ENCODE data around the gene LCN10.
"Not testable (repeated sequence)": the region's sequence is repeated elsewhere in the genome, so short reads cannot be mapped to it uniquely, and the experiment has no call there.

Gene LCN10

DNA sequence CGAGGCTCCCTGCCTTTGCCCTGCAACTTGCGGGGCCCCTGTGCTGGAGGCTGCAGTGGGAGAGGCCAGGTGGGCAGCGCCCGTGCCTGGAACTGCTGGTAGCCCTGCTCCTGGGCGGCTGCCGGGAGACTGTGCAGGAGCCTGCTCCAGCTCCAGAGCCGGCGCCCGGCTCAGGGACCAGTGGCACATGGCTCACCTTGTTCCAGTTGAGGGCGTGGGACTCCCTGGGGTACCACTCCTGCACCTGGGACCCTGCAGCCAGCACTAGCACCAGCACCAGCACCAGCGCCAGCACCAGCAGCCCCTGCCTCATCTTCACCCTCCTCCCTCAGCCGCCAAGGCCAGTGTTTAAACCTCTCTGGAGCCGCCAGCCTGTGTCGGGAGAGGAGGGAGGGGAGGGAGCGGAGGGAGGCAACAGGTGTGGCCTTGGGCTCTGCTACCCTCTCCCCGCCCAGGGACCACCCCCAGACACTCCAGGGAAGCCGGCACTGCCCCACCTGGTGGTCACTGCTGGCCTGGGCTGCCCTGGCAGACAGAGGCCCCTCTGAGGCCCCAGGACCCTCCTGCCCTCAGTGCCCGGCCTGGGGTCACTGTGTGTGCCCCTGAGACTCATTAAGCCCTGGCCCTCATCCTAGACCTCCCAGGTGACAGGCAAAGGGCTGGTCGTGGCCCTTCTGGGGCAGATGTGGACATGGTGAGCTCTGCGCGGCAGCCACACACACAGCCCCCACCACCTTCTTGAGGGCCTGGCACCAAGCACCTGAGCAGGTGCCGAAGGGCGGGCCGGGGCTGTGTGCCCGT is at the start of gene LCN10:
TSS of gene LCN10 (minus strand) at position 350 of the 801 bp plus-strand sequence. CDS start at position 313, 37 bp downstream.
- H3K27ac Mint-ChIP-seq = no peak within 1 kb of the TSS
- H3K4me1 Mint-ChIP-seq = peaks cover 6% of the 10 kb centered on the region
- no peaks in the 10 kb centered on the region for H3K9me3 Mint-ChIP-seq
- peak within 1 kb of the TSS; percentile 66 for H3K4me3 Mint-ChIP-seq
- no peaks in the 10 kb centered on the region for H3K36me3 Mint-ChIP-seq
- no peaks in the 10 kb centered on the region for H3K27me3 Mint-ChIP-seq

DNA sequence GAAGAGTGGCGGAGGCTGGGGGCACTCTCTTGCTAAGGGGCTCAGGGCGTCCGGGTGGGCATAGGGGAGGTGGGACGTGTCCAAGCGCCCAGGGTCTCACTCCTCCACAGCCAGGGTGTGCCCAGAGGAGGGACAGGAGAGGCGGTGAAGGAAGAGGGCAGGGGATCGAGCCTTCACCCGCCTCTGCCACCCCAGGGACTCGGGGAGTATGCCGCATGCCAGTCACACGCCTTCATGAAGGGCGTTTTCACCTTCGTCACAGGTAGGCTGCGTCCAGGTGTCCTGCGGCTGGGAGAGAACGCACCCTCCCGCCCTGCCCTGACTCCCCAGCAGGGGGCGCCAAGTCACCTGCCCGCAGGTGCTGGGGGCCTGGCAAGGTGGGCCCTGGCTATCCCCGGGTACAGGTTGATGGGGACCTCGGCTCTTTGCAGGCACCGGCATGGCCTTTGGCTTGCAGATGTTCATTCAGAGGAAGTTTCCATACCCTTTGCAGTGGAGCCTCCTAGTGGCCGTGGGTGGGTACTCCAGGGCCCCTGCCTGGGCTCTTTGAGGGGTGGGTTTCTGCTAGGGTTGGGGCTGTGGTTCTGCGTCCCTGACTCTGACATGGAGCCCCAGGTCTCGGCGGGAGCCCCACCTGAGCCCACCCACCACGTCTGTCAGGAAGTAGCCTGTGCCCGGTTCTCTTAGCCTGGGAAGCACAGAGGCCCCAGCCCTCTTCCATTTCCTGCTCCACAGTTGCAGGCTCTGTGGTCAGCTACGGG is 49.0 kb upstream of the LCN10 start:
- H3K27ac Mint-ChIP-seq = no peak overlapping the region
- no peaks in the 10 kb centered on the region for H3K9me3 Mint-ChIP-seq
- no peaks in the 10 kb centered on the region for H3K27me3 Mint-ChIP-seq
- H3K4me1 Mint-ChIP-seq = peaks cover 28% of the 10 kb centered on the region
- H3K36me3 Mint-ChIP-seq = peaks cover 2% of the 10 kb centered on the region
- H3K4me3 Mint-ChIP-seq = peak overlapping the region; percentile 86

DNA sequence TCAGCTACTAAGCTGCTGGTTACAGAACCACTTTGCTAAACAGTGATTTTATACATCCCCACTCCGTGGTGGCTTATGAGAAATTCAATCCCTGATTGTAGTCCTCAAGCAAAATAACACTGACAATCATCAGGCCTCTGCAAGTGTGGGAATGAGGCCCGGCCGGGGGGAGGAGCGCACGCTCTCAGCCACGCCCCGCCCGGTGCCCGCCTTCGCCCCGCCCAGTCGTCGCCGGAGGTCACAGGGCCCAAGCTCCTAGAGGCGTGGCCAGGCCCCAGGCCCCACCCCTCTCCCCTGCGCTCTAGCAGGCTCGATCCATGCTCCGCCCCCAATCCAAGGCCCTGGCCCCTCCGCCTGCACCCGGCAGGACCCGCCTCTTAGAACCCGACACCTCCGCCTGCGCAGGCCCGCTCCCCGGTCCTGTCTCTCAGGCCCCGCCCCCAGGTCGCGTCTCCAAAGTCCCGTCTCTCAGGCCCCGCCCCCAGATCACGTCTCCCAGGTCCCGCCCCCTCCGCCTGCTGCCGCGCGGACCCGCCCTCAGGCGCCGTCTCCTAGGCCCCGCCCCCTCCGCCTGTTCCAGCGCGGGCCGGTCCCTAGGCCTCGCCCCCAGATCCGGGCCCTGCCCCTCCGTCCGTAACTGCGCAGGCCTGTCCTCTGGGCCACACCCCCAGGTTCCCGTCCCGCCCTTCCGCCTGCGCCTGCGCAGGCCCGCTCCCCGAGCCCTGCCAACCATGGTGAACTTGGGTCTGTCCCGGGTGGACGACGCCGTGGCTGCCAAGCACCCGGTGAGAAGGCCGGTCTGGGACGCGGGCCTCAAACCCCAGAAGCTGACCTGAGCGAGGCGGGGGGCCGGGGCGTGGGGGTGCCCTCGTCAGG is 48.1 kb upstream of the LCN10 start, which contains the start of gene TMEM141:
TSS of gene TMEM141 (plus strand) at position 705 of the 876 bp plus-strand sequence. CDS start at position 732, 27 bp downstream.
- Mint-ChIP-seq H3K4me1 (peaks cover 22% of the 10 kb centered on the region), H3K9me3 (no peaks in the 10 kb centered on the region), H3K27ac (peak within 1 kb of the TSS; percentile 85), H3K27me3 (no peaks in the 10 kb centered on the region), H3K36me3 (peaks cover 2% of the 10 kb centered on the region), H3K4me3 (peak within 1 kb of the TSS; percentile 86)

DNA sequence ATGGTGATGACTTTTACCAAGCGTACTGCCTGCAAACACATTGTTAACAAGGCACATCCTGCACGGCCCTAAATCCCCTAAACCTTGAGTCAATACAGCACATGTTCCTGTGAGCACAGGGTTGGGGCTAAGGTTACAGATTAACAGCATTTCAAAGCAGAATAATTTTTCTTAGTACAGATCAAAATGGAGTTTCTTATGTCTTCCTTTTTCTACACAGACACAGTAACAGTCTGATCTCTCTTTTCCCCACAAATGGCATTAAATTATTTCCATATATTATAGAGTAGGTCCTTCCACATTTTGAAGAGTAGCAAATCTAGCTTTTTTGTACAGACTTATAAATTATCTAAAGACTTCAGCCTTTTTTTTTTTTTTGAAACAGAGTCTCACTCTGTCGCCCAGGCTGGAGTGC is 46.8 kb upstream of the LCN10 start:
- peaks cover 22% of the 10 kb centered on the region for H3K4me1 Mint-ChIP-seq
- H3K36me3 Mint-ChIP-seq = peaks cover 2% of the 10 kb centered on the region
- H3K4me3 Mint-ChIP-seq = no peak overlapping the region
- H3K27me3 Mint-ChIP-seq = no peaks in the 10 kb centered on the region
- no peak overlapping the region for H3K27ac Mint-ChIP-seq
- no peaks in the 10 kb centered on the region for H3K9me3 Mint-ChIP-seq

DNA sequence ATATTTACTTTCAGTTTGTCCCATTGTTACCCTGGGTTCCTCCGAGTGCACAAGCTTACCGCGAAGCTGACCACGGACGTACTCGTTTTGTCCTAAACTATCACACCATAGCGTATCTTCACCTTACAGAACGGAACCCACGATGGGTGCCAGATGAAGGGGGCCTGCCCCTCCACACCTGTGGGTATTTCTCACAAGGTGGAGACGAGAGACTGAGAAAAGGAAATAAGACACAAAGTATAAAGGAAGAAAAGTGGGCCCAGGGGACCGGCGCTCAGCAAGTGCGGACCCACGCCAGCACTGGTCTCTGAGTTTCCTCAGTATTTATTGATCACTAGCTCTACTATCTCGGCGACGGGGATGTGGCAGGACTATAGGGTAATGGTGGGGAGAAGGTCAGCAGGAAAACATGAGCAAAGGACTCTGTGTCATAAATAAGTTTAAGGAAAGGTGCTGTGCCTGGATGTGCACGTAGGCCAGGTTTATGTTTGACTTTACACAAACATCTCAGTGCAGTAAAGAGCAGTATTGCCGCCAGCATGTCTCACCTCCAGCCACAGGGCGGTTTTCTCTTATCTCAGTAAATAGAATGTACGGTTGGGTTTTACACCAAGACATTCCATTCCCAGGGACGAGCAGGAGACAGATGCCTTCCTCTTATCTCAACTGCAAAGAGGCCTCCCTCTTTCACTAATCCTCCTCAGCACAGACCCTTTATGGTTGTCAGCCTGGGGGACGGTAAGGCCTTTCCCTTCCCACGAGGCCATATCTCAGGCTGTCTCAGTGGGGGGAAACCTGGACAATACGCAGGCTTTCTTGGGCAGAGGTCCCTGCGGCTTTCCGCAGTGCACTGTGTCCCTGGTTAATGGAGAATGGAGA is 46.1 kb upstream of the LCN10 start:
- not testable (repeated sequence) for H3K4me3 Mint-ChIP-seq, H3K9me3 Mint-ChIP-seq, H3K27ac Mint-ChIP-seq, H3K27me3 Mint-ChIP-seq, H3K36me3 Mint-ChIP-seq
- H3K4me1 Mint-ChIP-seq = peaks cover 22% of the 10 kb centered on the region

DNA sequence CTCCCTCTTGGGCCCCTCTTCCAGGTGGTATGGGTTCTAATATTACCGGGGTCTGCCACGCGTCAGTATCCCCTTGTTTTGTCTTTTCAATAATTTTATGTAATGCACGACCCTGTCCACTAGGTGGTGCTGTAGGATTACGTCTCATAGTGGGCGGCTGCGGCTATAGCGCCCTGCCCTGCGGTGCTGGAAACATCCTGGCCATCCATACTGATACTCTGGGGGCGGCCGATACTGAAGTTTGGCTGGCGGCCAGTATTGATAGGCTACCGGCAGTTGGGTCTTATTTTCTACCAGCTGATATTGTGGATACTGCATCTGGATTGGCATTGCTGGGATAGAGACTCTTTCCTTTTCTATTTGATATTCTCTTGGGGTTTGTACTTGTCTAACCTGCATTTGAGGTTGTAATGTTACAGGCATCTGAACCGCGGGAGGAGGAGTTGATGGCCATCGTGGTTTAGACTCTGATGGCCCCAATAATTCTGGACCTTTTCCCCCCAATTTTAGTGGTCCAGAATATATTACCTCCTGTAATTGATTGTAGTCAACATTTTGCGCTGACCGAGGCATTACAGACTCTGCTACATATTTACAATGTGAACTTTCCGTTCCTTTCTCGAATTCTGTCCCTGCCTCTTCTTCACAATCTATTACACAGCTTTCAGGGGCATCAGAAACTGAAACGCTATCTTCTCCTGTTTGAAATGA is 45.1 kb upstream of the LCN10 start:
- Mint-ChIP-seq H3K27ac (peak overlapping the region; percentile 70), H3K4me3 (no peak overlapping the region), H3K9me3 (no peaks in the 10 kb centered on the region), H3K4me1 (peaks cover 22% of the 10 kb centered on the region), H3K27me3 (no peaks in the 10 kb centered on the region), H3K36me3 (no peaks in the 10 kb centered on the region)

DNA sequence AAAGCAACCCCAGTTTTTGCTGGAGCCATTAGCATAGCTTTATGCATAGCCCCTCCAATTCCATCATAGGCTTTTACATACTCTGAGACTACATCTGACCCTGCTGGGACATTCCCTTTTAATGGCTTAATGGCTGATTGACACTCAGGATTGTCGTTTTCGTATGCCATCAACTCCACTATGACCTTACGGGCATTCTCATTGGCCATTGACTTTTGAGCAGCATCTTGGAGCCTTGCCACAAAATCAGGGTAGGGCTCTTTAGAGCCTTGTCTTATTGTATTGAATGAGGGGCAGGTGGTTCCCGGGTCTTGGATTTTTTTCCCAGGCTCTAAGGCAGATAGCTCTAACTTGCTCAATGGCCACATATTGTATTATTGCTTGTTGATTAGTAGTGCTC is 44.2 kb upstream of the LCN10 start:
- peaks cover 18% of the 10 kb centered on the region for H3K4me1 Mint-ChIP-seq
- H3K27ac Mint-ChIP-seq, H3K36me3 Mint-ChIP-seq, H3K27me3 Mint-ChIP-seq, H3K9me3 Mint-ChIP-seq, H3K4me3 Mint-ChIP-seq: not testable (repeated sequence)

DNA sequence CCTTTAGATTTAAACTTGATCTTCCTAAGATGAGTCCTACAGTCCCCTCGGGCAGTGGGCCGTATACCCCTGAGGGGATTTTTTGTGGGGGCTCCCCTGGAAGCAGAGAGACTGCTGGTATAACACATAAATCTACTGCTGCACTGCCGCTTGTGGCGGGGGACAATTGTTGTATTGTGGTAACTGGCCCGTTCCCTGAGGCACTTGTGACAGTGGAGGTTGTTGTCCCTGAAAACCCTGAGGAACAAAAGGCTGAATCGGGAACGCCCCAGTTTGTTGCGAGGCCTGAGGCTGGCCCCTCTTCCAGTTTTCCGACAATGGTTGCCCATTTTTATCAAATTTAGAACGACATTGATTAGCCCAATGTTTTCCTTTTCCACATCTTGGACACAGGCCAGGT is 43.7 kb upstream of the LCN10 start:
- no peaks in the 10 kb centered on the region for H3K9me3 Mint-ChIP-seq
- H3K4me1 Mint-ChIP-seq = peaks cover 16% of the 10 kb centered on the region
- no peaks in the 10 kb centered on the region for H3K36me3 Mint-ChIP-seq
- H3K27ac Mint-ChIP-seq = no peak overlapping the region
- no peaks in the 10 kb centered on the region for H3K27me3 Mint-ChIP-seq
- H3K4me3 Mint-ChIP-seq = no peak overlapping the region

DNA sequence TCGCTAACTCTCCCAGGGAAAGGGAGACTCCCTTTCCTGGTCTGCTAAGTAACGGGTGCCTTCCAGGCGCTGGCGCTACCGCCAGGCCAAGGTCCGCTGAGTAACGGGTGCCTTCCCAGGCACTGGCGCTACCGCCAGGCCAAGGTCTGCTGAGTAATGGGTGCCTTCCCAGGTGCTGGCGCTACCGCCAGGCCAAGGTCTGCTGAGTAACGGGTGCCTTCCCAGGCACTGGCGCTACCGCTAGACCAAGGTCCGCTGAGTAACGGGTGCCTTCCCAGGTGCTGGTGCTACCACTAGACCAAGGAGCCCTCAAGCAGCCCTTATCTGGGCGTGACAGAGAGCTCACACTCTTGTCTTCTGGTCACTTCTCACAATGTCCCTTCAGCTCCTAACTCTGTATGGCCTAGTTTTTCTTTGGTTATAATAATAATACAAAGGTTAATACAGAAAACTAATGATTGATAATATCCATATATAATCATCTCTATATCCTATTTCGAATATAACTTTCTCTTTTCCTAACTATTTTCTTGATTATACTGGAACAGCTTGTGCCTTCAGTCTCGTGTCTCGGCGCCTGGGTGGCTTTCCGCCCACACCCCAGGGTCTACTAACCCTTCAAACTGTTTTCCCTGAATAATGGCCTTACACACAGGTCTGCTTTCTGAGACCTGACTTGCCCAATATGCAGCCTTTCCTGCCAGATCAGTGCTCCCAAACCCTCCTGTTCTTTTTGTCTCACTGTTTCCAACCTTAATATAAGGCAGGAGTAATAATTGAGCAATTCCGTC is 43.0 kb upstream of the LCN10 start:
- H3K4me3 Mint-ChIP-seq, H3K36me3 Mint-ChIP-seq, H3K27ac Mint-ChIP-seq, H3K9me3 Mint-ChIP-seq, H3K27me3 Mint-ChIP-seq: not testable (repeated sequence)
- H3K4me1 Mint-ChIP-seq = peaks cover 16% of the 10 kb centered on the region

DNA sequence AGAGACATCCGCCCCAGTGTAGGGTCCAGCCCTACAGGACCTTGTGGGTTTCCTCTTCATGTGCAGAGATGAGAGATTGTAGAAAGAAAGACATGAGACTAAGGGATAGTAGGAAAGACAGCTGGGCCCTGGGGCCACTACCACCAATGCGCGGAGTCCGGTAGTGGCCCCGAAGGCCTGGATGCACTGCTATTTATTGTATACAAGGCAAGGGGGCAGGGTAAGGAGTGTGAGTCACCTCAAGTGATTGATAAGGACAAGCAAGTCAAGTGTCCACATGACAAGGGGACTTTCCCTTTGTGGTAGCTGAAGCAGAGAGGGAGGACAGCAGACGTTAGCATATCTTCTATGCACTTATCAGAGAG is 42.2 kb upstream of the LCN10 start:
- Mint-ChIP-seq H3K4me1 (peaks cover 12% of the 10 kb centered on the region), H3K4me3 (no peak overlapping the region), H3K27me3 (no peaks in the 10 kb centered on the region), H3K27ac (peak overlapping the region; percentile 68), H3K36me3 (no peaks in the 10 kb centered on the region), H3K9me3 (no peaks in the 10 kb centered on the region)

DNA sequence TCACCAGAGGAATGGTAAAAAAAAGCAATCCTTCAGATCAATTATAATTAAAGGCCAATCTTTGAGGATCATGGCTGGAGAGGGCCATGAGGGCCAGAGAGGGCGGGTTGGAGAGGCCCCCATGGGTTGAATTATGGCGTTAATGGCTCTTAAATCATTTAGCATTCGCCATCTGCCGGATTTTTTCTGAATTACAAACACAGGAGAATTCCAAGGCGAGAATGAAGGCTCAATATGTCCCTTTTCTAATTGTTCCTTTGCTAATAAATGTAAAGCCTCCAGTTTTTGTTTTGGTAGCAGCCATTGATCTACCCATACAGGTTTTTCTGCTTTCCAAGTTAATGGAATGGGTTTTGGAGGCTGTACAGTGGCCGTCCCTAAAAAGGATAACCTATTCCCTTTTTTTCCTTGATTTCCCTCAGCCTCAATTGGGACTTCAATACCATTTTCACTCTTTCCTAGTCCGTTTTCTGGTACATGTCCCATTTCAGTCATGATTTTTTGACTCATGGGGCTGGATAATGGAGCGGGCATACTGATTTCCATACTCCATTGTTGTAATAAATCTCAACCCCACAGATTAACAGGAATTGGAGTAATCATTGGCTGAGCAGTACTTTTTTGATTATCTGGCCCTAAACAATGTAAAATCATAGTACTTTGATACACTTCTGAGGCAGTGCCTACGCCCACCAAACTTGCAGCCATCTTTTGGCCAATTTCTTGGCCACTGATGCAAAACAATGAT is 41.7 kb upstream of the LCN10 start:
- Mint-ChIP-seq H3K4me1 (peaks cover 12% of the 10 kb centered on the region), H3K27me3 (no peaks in the 10 kb centered on the region), H3K27ac (peak overlapping the region; percentile 68)

DNA sequence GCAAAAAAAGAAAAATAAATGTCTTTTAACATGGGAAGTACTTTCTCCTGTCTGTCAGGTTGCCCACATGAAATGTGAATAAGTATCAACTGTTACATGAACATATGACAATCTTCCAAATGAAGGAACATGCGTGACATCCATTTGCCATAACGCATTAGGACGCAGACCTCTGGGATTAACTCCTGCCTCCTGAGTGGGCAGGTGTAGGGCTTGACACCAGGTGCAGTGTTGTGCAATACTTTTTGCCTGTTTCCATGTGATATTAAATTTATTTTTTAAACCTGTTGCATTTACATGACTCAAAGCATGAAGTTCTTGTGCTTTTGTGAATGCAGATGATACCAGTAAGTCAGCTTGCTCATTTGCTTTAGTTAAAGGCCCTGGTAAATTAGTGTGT is 39.7 kb upstream of the LCN10 start:
- Mint-ChIP-seq H3K36me3 (no peaks in the 10 kb centered on the region), H3K27me3 (peaks cover 3% of the 10 kb centered on the region), H3K9me3 (no peaks in the 10 kb centered on the region), H3K27ac (no peak overlapping the region), H3K4me1 (peaks cover 2% of the 10 kb centered on the region), H3K4me3 (no peak overlapping the region)

More for the DNA sequence above, 41.7 kb upstream of the LCN10 start:
- H3K9me3 Mint-ChIP-seq = no peaks in the 10 kb centered on the region
- H3K36me3 Mint-ChIP-seq = no peaks in the 10 kb centered on the region
- no peak overlapping the region for H3K4me3 Mint-ChIP-seq

DNA sequence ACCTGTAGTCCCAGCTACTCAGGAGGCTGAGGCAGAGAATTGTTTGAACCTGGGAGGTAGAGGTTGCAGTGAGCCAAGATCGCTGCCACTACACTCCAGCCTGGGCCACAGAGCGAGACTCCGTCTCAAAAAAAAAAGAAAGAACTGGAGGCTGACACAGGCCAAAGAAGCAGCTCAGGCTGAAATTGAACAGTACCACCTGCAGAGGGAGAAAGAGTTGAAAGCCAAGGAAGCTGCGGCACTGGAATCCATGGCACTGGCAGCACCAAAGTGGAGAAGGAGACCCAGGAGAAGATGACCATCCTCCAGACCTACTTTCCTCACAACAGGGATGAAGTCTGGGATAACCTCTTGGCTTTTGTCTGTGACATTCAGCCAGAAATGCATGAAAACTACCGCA is 37.1 kb upstream of the LCN10 start:
- Mint-ChIP-seq H3K27ac (no peak overlapping the region), H3K36me3 (no peaks in the 10 kb centered on the region), H3K9me3 (no peaks in the 10 kb centered on the region), H3K4me3 (no peak overlapping the region), H3K27me3 (peaks cover 3% of the 10 kb centered on the region), H3K4me1 (no peaks in the 10 kb centered on the region)
